GM12874 (cell line): Measurements from ENCODE around the gene GALNT17.

ENCODE experiments used
- CTCF ChIP-seq: IDR thresholded peaks from 2 replicates; pipeline ENCODE4 v1.5.1; 2011; ENCODE audit warnings: low read depth, mild to moderate bottlenecking, control low read depth, low read length, moderate library complexity; ENCODE audit not compliant: insufficient read depth

Gene GALNT17

GRCh38 chr7:71708710-71709109, 576.8 kb downstream of the GALNT17 start:
- no peak for TF ChIP-seq CTCF

GRCh38 chr7:71710442-71710841, 578.5 kb downstream of the GALNT17 start:
- no peak for TF ChIP-seq CTCF

DNA sequence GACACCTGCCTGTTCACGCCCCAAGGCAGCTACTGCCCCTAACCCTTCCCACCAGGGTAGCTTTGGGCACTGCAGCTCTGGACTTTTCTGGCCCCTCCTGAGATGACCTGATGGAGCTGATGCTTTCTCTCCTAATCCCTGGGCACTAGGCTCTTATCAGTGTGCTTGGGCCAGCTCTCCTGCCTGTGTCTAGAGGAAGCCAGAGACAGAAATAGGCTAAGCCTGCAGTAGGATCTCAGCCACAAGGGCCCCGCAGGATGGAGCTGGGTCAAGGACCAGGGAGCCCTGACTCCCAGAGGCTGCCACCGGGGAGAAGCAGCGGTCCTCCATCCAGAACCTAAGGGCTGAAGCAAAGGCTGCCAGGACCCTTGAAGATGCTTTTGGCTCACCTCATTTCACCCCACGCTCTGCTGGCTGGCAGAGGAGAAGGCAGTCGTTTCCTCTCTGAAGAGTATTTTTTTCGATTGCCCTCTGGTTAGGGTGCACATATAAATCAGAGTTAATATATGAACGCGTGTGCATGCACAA, 580.8 kb downstream of the GALNT17 start:
- TF ChIP-seq CTCF = no peak

DNA sequence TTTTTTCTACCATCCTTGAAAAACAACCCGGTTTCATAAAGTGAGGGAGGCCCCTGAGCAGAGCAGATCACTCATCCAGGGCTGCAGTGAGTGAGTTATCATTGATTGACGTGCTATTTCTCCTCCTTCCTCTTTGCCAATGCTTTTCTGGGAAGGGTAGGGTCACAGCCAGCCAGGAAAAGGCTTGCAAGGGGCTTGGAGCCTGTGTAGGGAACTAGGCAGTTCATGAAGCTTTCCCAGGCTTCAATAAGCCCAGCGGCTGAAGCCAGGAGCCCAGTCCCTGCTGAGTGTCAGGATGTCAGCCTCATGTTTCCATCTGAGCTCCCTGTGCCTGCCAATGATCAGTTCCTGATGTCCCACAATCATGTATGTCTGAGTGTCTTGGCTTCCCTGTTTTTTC, 584.7 kb downstream of the GALNT17 start:
- no peak for TF ChIP-seq CTCF

- TF ChIP-seq CTCF = no peak
Observed at GRCh38 chr7:71718563-71718962, 586.6 kb downstream of the GALNT17 start.

- no peak for TF ChIP-seq CTCF
Observed at GRCh38 chr7:71721742-71722141, 589.8 kb downstream of the GALNT17 start.

DNA sequence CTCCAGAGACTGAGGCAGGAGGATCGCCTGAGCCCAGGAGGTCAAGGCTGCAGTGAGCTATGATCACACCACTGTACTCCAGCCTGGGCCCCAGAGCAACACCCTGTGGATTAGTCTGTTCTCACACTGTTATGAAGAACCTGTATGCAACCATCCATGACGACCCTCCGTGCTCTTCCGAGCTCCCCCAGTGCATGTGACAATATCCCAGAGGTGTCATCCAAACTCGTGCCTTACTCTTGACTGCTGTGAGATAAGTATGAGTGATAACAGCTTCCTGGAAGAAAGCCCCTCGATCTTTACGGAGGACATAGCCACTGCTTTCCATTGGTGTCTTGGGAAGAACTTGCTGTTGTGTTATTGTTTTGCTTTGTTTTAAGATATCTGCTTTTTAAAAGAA, 591.9 kb downstream of the GALNT17 start:
- no peak for TF ChIP-seq CTCF
